GM21576 (cell line): ENCODE results near the gene EIF5.
"Not testable (repeated sequence)": the region's sequence is repeated elsewhere in the genome, so short reads cannot be mapped to it uniquely, and the experiment has no call there.

Experiments used
- ATAC-seq: cut with Tn5 transposase; IDR thresholded peaks from one replicate; pipeline ENCODE4 v1.9.1; 2021; ENCODE audit warnings: mild to moderate bottlenecking, moderate library complexity; ENCODE audit not compliant: unreplicated experiment

EIF5 gene

GRCh38 chr14:103332143-103332919, 1.7 kb upstream of the EIF5 start:
- ATAC-seq = no peak

DNA sequence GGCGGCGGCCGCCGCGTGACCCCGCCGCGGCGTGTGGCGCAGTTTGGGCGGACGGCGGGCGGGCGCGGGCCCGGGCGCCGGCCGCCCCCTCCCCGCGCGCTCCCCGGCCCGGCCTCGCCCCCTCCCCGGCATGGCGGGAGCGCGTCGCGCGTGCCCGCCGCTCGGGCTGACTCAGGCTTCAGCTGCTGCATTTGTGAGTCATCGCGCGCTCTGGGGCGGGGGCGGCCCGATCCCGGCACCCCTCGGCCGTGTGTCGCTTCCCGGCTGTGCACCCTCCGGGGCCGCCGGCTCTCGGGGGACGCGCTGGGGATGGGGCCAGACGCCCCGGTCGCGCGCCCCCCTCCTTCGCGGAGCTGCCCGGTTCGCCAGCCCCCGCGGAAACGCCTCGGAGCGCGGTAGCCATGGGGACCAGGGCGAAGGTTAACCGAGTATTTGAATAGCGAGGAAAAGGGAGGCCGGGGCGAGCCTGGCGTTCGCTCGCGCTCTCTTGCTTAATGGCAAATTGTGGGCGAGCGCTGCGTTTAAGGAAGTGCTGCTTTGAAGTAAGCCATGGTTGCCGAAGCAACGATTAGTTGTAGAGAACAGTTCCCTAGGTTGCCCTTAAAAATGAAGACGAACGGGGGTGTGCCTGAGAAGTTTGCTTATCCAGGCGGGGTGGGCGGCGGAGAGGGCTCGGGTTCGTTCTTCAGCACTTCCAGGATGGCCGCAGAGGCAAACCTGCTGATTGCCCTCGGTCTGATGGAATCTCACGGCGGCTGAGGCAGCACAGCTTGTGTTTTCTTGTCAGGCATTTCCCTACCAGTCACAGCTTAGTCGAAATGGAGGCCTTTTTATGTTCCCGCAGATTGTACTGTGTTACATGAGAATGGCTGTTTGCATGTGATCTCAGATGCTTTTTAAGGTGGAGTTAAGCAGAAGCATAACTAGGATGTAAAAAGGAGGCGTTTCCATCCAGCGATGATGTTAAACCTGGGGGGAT, 896 bp downstream of the EIF5 start:
- peak; percentile 22 for ATAC-seq

- no peak for ATAC-seq
Measured at GRCh38 chr14:103336191-103336590, 2.2 kb downstream of the EIF5 start.

GRCh38 chr14:103337794-103338193, 3.8 kb downstream of the EIF5 start:
- no peak for ATAC-seq

GRCh38 chr14:103339561-103339960, 5.5 kb downstream of the EIF5 start:
- no peak for ATAC-seq

- ATAC-seq = no peak
Measured at GRCh38 chr14:103340480-103341212, 6.6 kb downstream of the EIF5 start.

DNA sequence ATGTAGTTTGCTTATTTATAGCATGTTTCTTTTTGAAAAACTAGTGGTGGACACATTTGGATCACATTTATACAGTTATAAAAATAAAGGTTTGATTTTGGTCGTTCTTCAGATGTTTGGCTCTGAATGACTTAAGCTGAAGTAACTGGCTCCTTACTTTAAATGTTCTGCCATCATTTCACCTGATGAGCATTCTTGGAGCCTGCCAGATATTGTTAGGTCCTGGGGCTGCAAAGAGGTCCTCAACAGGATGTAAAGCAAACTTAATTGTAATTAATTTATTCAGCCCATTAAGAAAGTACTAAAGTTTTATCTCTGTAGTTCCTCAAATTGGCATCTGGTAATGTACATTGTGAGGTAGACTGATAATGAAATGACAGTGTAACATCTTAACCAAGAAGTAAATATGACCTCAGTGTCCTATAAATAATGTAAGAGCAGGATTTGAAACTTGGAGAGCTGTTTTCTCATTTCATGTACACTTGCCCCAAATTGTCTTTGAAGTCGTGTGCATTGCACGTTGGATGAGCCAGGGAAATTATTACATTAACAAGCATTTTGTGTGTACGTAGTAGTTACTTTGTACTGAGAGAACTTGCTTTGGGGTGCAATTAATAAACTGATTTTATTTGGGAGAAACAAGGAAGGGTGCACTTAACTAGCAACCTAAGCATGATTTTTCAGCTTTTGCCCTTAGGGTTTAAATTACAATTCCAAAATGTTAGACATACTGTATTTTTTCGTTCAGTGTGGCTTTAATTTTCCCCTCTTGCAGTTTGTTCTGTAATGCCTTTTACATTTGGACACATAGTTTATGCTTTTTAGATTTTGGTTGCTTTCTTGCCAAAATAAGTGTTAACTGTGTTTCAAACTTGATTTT, 7.5 kb downstream of the EIF5 start:
- ATAC-seq = no peak

DNA sequence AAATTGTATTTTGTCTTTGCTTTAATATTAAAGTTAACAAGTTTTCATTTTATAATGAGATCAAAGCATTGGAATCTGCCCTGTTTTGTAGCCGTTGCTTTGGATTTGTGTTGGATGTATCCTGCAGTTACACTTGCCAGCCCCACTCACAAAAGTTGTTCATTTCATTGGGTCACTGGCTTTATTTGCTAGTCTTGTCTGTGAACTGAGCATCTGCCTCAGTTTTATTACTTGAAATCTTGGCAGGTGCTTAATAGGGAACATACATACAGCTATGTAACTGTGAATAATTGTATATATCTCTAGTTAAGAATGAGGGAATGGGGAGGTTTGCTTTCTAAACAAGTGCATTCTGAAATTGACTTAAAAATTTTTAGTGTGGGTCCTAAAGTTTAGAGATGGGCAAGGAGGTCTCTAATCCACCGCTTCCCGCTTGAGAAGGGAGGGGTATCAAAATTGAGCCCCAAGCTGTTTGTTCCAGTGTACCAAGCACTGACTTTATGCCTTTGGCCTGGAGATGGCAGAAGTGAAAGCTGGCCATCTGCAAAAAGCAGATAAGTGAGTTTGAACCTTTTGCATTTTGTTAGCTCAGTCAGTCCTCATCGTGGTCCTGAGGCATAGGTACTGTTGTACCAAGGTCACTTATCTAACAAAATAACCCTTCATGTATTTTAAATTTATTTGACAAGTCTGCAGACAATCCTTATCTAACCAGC, 9.3 kb downstream of the EIF5 start:
- ATAC-seq = no peak

DNA sequence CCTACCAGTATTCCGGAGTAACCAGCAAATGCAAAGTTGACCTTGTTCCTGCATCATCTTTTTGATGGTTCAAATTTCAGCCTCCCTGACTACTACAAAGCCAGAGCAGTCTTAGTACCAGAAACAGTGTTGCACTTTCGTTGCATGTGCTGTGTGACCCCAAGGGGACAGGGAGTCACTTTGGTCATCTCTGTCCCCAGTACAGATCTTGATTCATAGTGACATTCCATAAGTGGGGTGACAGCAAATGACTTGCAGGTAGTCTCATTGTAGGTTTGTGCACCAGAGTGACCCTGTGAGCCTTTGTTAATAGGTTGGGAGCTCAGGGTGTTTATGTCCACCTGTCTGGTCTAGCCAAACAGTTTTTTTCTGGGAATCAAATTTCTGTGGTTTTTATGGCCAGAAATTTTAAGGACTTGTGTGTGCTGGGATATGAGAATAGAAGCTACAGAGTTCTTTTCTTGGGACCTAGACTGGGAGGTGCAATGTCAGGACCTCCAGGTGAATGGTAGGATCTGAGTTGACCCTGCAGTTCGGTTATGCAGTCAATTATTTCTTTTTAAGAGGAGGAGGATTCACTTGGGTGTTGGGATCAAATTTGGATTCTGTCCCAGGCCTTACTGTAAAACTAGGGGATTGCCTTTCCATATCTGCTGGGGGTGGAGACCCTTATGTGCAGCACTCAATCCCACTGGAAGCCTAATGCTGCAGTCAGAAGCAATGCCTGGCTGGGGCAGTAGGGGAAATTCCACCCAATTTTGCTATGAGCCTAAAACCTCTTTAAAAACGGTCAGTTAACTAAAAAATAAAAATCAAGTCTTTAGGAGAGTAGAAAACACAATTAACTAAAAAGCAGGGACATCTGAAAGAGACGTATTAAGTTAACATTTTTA, 10.1 kb downstream of the EIF5 start:
- ATAC-seq = no peak

DNA sequence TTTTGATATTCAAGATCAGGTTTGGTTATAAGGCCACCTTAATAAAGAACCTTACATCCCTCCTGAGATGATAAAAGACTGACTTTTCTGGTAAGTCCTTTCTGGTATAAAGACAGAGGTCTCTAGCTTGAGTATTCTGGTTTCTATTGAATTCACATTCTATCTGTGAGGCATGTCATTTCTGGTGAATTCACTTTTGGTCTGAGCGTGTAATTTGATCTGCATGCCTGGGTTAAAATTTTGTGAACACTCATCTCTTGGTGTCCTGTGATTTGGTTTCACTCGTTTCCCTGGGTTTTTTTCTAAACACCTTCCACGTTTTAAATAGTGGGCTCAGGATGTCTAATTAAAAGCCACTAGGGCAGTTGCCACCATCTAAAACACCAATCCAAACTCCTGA, 12.2 kb downstream of the EIF5 start:
- no peak for ATAC-seq

DNA sequence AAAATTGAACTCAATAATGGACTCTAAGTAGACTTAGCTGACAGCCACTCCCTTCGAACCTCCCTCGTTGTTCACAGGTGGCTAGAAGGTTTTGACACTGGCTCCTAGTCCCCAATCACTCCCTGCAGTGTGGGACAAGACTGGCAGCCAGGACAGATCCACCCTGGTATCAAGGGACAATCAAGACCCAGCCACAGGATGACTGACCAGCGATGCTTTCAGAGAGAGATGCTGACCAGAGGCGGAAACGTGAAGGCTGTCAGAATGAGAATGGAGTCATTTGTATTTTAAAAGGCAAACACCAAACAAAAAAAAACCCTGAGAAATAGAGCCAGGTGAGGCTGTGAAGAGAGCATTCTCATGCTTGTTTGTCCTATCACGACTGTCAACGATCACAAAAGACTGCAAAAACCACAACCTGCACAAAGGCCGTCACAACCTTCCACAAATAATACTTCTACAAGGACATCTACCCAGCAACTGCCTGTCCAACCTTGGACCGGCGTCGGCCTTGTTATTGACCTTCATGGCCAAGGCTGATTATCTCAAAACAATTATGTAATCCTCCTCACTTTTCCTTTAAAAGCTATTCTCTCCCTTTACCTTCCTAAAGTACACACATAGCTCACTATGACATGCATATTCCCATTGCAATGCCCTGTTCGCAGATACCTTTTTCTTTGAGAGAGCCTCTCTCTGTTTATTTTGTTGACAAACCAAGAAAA, 13.2 kb downstream of the EIF5 start:
- ATAC-seq = no peak

GRCh38 chr14:103348154-103348553, 14.1 kb downstream of the EIF5 start:
- no peak for ATAC-seq

GRCh38 chr14:103349982-103350381, 15.9 kb downstream of the EIF5 start:
- no peak for ATAC-seq

GRCh38 chr14:103353362-103353761, 19.3 kb downstream of the EIF5 start:
- no peak for ATAC-seq

DNA sequence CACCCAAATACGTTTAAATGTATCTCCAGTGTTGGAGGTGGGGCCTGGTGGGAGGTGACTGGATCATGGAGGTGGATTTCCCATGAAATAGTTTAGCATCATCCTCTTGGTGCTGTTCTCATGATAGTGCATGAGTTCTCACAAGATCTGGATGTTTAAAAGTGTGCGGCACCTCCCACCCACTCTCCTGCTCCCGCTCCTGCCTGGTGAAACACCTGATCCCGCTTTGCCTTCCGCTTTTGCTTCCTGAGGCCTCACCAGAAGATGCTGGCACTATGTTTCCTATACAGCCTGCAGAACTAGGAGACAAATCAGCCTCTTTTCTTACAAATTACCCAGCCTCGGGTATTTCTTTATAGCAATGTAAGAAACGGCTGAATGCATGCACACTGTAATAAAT, 20.1 kb downstream of the EIF5 start:
- ATAC-seq = no peak

- ATAC-seq = no peak
Measured at GRCh38 chr14:103356024-103356682, 22.1 kb downstream of the EIF5 start.

- ATAC-seq = not testable (repeated sequence)
Measured at GRCh38 chr14:103357552-103357951, 23.5 kb downstream of the EIF5 start.
